ENCODE data around the gene TMEFF2. TPM values are rescaled to one million over a fixed set of nuclear protein-coding genes. Genes with fewer than 3 reads are reported as not detected.

Gene TMEFF2
- total RNA-seq, 1 donor from 2014 or later: not detected

DNA sequence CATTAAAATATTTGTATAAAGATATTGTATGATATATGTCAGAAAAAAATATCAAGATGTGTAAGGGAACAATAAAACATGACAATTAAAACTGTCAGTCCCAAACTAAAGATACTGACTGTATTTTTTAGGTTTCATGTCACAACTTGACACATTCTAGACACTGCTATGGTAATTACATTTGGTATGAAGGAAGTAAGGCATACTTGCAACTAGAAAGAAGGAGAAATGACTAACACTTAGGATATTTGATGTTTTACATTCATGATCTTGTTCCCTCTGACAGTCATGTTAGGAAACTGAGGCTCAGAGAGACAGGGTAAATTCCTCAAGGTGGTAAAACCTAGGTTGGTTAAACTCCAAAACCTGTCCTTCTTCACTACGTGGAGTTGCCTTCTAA, 68.3 kb downstream of the TMEFF2 start:
- Histone ChIP-seq H3K4me3 (no peak overlapping the region), H3K36me3 (no peaks in the 10 kb centered on the region), H3K9me3 (no peaks in the 10 kb centered on the region), H3K27me3 (no peaks in the 10 kb centered on the region), H3K27ac (no peak overlapping the region), H3K4me1 (no peaks in the 10 kb centered on the region)
- no peak for DNase-seq (ENCODE audit: extremely low spot score in 2 of 2)
- intact Hi-C loops (cut with DNase I): no loop called here
- TF ChIP-seq POLR2AphosphoS5 (IDR thresholded peaks at IDR 0.05; ENCODE audit: insufficient read depth in 1 of 2, low read depth in 1 of 2) (no peak), POLR2A (IDR thresholded peaks at IDR 0.05) (no peak)
- TF ChIP-seq, protein P1, sequence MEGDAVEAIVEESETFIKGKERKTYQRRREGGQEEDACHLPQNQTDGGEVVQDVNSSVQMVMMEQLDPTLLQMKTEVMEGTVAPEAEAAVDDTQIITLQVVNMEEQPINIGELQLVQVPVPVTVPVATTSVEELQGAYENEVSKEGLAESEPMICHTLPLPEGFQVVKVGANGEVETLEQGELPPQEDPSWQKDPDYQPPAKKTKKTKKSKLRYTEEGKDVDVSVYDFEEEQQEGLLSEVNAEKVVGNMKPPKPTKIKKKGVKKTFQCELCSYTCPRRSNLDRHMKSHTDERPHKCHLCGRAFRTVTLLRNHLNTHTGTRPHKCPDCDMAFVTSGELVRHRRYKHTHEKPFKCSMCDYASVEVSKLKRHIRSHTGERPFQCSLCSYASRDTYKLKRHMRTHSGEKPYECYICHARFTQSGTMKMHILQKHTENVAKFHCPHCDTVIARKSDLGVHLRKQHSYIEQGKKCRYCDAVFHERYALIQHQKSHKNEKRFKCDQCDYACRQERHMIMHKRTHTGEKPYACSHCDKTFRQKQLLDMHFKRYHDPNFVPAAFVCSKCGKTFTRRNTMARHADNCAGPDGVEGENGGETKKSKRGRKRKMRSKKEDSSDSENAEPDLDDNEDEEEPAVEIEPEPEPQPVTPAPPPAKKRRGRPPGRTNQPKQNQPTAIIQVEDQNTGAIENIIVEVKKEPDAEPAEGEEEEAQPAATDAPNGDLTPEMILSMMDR (IDR thresholded peaks at IDR 0.05): no peak

DNA sequence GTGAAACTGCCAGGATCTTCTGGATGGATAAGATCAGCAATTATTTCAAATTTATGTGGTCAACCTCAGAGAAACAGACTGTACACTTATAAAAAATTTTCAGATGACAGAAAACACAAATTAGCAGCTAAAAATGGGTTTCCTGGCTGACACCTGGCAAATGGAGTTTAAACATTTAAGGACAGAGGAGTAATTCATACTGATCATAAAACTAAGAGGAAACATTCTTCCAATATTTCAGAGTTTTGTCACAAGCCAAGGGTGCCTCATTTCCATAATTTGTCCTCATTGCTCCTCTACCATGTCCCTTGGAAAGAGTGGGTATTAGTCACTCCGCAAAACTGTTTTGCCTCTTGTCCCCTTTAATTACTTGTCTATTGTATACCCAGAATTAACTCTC, 70.2 kb downstream of the TMEFF2 start:
- intact Hi-C loops (cut with DNase I): no loop called here
- TF ChIP-seq POLR2A (IDR thresholded peaks at IDR 0.05) (no peak), POLR2AphosphoS5 (IDR thresholded peaks at IDR 0.05; ENCODE audit: insufficient read depth in 1 of 2, low read depth in 1 of 2) (no peak)
- TF ChIP-seq, protein P1 (IDR thresholded peaks at IDR 0.05): no peak
- Histone ChIP-seq H3K36me3 (no peaks in the 10 kb centered on the region), H3K9me3 (no peaks in the 10 kb centered on the region), H3K4me1 (no peaks in the 10 kb centered on the region), H3K27me3 (no peaks in the 10 kb centered on the region), H3K4me3 (no peak overlapping the region), H3K27ac (no peak overlapping the region)
- DNase-seq (ENCODE audit: extremely low spot score in 2 of 2): no peak

DNA sequence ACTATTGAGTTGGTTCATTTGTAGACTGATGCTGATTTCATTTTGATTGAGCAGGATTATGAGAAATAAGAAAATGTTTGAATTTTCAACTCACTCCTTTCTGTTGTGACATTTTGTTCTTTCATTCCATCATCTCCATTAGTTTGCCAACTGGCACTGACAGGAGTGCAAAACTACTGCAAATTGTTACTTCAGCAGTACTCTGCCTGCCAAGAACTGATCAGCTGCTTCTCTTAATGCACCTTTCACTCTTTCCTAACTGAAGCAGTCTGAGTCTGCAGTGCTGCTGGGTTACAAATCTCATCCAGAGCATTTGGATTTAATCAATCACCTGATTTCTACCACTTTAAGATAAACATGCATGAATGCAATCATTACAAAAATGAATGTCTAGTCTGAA, 70.9 kb downstream of the TMEFF2 start:
- TF ChIP-seq, protein P1 (IDR thresholded peaks at IDR 0.05): no peak
- no peak for TF ChIP-seq POLR2AphosphoS5 (IDR thresholded peaks at IDR 0.05; ENCODE audit: insufficient read depth in 1 of 2, low read depth in 1 of 2)
- no peak for TF ChIP-seq POLR2A (IDR thresholded peaks at IDR 0.05)
- Histone ChIP-seq H3K27me3 (no peaks in the 10 kb centered on the region), H3K4me3 (no peak overlapping the region), H3K9me3 (no peaks in the 10 kb centered on the region), H3K27ac (no peak overlapping the region), H3K36me3 (no peaks in the 10 kb centered on the region), H3K4me1 (no peaks in the 10 kb centered on the region)
- DNase-seq (ENCODE audit: extremely low spot score in 2 of 2): no peak
- intact Hi-C loops (cut with DNase I): no loop called here

DNA sequence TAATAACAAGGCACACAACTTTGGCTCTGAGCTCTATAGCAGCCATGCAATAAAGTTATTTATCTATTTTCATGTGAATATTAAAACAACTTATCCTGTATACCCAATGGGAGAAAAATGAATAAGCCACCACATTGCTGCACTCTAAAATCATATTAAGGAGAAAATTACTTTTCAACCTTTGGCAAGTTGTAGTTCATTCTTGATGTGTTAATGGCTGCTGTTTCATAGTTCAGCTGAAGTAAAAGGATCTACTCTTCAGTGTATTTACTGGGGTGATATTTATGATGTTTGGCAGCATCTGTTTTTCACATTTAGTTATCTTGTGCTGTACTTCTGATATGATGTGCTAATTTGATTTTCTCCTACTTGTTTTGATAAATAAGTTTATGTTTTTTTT, 71.8 kb downstream of the TMEFF2 start:
- Histone ChIP-seq H3K27me3 (no peaks in the 10 kb centered on the region), H3K4me3 (no peak overlapping the region), H3K27ac (no peak overlapping the region), H3K36me3 (no peaks in the 10 kb centered on the region), H3K4me1 (no peaks in the 10 kb centered on the region), H3K9me3 (no peaks in the 10 kb centered on the region)
- TF ChIP-seq POLR2AphosphoS5 (IDR thresholded peaks at IDR 0.05; ENCODE audit: insufficient read depth in 1 of 2, low read depth in 1 of 2): no peak
- TF ChIP-seq POLR2A (IDR thresholded peaks at IDR 0.05): no peak
- TF ChIP-seq, protein P1 (IDR thresholded peaks at IDR 0.05): no peak
- DNase-seq (ENCODE audit: extremely low spot score in 2 of 2): no peak
- intact Hi-C loops (cut with DNase I): no loop called here

DNA sequence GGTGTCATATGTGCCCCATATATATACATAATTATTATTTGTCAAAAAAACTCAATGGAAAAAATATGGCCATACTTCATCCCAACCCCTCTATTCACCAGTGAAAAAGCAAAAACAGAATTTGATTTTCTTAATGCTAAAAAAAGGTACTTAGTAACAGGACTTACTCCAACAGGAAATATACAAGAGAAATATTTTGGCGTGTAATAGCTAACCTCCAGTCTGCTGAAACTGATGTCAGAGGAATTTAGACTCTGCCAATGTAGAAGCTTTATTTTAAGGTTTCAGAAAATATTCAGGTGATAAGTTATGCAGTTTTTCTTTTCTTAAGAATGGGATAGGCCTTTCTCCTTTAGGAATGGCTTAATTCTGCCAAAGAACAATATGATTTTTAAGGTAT, 72.6 kb downstream of the TMEFF2 start:
- intact Hi-C loops (cut with DNase I): no loop called here
- TF ChIP-seq, protein P1 (IDR thresholded peaks at IDR 0.05): no peak
- TF ChIP-seq POLR2AphosphoS5 (IDR thresholded peaks at IDR 0.05; ENCODE audit: insufficient read depth in 1 of 2, low read depth in 1 of 2): no peak
- no peak for TF ChIP-seq POLR2A (IDR thresholded peaks at IDR 0.05)

More for the DNA sequence above, 72.6 kb downstream of the TMEFF2 start:
- DNase-seq (ENCODE audit: extremely low spot score in 2 of 2): no peak
- no peaks in the 10 kb centered on the region for H3K27me3 ChIP-seq
- no peaks in the 10 kb centered on the region for H3K9me3 ChIP-seq
- no peaks in the 10 kb centered on the region for H3K4me1 ChIP-seq
- H3K4me3 ChIP-seq: no peak overlapping the region
- H3K36me3 ChIP-seq: no peaks in the 10 kb centered on the region
- no peak overlapping the region for H3K27ac ChIP-seq
